ENCODE results near the gene MKRN3.

DNA sequence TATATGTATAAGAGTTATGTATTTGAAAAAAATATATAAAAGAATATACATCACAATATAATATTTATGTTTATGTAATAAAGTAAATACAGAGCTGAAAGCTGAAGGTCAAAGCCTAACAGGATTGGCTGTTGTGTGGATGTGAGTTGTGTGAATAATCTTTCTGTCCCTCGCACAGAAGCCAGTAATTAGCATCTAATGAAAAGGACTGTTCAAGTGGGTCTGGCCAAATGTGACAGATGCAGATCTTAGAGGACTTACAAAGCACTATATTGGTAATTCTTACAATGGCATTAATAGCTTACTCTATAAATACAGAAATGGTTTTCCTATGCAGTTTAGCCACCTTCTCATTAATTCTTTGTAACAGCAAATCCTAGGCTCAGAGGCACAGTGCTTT is 2.4 kb downstream of the MKRN3 start:
- TF ChIP-seq, protein P1, sequence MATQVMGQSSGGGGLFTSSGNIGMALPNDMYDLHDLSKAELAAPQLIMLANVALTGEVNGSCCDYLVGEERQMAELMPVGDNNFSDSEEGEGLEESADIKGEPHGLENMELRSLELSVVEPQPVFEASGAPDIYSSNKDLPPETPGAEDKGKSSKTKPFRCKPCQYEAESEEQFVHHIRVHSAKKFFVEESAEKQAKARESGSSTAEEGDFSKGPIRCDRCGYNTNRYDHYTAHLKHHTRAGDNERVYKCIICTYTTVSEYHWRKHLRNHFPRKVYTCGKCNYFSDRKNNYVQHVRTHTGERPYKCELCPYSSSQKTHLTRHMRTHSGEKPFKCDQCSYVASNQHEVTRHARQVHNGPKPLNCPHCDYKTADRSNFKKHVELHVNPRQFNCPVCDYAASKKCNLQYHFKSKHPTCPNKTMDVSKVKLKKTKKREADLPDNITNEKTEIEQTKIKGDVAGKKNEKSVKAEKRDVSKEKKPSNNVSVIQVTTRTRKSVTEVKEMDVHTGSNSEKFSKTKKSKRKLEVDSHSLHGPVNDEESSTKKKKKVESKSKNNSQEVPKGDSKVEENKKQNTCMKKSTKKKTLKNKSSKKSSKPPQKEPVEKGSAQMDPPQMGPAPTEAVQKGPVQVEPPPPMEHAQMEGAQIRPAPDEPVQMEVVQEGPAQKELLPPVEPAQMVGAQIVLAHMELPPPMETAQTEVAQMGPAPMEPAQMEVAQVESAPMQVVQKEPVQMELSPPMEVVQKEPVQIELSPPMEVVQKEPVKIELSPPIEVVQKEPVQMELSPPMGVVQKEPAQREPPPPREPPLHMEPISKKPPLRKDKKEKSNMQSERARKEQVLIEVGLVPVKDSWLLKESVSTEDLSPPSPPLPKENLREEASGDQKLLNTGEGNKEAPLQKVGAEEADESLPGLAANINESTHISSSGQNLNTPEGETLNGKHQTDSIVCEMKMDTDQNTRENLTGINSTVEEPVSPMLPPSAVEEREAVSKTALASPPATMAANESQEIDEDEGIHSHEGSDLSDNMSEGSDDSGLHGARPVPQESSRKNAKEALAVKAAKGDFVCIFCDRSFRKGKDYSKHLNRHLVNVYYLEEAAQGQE (IDR thresholded peaks at IDR 0.05; ENCODE audit: unreplicated experiment), result no peak
- TF ChIP-seq, protein P2, sequence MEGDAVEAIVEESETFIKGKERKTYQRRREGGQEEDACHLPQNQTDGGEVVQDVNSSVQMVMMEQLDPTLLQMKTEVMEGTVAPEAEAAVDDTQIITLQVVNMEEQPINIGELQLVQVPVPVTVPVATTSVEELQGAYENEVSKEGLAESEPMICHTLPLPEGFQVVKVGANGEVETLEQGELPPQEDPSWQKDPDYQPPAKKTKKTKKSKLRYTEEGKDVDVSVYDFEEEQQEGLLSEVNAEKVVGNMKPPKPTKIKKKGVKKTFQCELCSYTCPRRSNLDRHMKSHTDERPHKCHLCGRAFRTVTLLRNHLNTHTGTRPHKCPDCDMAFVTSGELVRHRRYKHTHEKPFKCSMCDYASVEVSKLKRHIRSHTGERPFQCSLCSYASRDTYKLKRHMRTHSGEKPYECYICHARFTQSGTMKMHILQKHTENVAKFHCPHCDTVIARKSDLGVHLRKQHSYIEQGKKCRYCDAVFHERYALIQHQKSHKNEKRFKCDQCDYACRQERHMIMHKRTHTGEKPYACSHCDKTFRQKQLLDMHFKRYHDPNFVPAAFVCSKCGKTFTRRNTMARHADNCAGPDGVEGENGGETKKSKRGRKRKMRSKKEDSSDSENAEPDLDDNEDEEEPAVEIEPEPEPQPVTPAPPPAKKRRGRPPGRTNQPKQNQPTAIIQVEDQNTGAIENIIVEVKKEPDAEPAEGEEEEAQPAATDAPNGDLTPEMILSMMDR (conservative IDR thresholded peaks at IDR 0.05; ENCODE audit: low read depth in 2 of 2), result no peak
- TF ChIP-seq EZH2 (IDR thresholded peaks at IDR 0.05; ENCODE audit: low read depth, unreplicated experiment) (no peak), CREB1 (CRISPR knock-in tag; IDR thresholded peaks at IDR 0.05; ENCODE audit: low read depth) (no peak), EZH2phosphoT487 (IDR thresholded peaks at IDR 0.05; ENCODE audit: unreplicated experiment) (no peak), POLR2AphosphoS5 (IDR thresholded peaks at IDR 0.05; ENCODE audit: low read depth) (no peak), ZNF114 (CRISPR knock-in tag; IDR thresholded peaks at IDR 0.05) (no peak)
